Activated CD8-positive, alpha-beta memory T cell treated with anti-CD3 and anti-CD28 coated beads, Interleukin-2, amount 50 U/mL, for 24 hours (primary cell): ENCODE data around the gene CATSPERB.
"Not testable (repeated sequence)": the region's sequence is repeated elsewhere in the genome, so short reads cannot be mapped to it uniquely, and the experiment has no call there.

Source experiments
- DNase-seq: peaks from one replicate; pipeline ENCODE4 v3.0.0-alpha.2; 2020; ENCODE audit errors: extremely low read depth

The CATSPERB gene

DNA sequence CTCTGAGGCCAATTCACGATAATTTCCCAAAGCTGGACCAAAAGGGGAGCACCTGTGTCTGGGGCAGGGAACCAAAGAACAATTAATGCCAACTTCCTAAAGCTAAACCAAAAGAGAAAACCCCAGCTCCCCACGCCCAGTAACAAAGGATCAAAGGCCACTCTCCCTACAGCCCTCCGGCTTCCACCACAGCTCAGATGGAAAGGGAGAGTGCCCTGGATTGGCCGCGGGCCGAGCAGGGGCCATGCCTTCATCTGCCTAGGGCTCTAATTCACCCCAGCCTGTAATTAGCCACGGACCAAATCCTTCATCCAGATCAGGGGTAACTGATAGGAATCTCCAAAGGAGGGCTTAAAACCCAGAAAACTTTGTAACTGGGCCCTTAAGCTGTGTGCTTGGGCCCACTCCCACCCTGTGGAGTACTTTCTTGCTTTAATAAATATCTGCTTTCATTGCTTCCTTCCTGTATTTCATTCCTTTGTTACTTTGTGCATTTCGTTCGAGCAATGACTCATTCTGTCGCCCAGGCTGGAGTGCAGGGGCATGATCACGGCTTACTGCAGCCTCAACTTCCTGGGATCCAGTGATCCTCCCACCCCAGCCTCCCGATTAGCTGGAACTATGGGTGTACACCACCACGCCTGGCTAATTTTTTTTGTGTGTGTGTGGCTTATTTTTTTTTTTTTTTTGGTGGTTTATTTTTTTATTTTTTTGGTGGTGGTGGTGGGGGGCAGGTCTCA lies 156.2 kb downstream of the CATSPERB start:
- no peak for DNase-seq

DNA sequence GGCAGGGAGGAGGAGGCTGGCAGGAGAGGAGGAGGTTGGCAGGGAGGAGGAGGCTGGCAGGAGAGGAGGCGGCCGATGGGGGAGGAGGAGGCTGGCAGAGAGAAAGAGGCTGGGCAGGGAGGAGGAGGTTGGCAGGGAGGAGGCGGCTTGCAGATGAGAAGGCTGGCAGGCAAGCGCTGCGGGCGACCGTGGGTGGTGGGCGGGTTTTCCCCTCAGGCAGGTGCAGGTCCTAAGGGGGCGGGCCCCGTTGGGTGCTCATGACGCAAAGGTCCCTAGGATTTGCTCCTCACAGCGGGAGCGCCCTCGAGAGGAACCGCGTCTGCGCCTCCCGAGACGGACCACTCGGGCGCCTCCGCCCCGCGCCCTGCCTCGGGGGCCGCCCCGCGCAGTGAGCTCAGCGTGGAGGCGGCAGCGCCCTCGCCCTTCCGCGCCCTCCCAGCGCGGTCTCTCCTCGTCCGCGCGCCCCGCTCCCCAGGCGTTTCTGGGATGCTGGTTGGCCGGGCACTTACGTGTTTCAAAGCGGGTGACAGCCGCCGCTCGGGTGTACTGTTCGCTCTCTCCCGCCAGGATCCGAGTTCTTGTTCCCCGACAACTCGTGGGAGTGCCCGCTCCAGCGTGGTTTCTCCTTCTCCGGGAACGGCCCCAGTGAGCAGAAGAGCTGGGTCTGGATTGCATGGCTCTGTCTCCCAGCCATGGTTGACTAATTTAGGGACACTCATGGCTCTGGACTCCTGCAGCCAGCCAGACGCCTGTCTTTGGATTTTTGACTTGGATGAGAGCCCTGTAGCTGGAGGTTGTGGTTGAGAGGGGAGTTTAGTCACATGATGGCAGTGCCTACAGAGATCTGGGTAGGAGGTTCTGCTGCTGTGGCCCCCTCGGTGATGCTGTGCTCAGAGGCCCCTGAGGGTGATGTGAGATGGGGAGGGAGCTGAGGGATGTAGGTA lies 157.7 kb downstream of the CATSPERB start:
- peak; percentile 74 for DNase-seq

DNA sequence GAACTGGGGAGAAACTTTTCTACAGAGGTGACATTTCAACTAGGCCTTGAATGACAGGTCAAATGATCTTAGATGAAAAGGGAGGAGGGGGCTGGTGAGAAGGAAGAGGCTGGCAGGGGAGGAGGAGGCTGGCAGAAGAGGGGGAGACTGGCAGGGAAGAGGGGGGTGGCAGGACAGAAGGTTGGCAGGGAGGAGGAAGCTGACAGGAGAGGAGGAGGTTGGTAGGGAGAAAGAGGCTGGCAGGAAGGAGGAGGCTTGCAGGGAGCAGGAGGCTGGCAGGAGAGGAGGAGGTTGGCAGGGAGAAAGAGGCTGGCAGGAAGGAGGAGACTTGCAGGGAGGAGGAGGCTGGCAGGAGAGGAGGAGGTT lies 158.4 kb downstream of the CATSPERB start:
- DNase-seq = no peak

DNA sequence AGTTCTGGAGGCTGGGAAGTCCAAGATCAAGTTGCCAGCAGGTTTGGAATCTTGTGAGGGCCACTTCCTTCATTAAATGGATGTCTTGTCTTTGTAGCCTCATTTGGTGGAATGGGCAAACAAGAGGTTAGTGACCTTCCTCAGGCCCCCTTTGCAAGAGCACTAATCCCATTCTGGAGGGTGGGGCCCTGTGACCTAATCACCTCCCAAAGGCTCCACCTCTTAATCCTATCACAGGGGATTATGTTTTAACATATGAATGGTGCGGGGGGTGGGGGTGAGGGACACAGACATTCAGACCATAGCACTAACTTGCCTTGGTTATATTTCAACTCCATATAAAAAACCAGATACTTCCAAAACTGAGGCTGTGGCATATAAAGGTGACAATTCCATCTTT lies 161.9 kb downstream of the CATSPERB start:
- DNase-seq = no peak

DNA sequence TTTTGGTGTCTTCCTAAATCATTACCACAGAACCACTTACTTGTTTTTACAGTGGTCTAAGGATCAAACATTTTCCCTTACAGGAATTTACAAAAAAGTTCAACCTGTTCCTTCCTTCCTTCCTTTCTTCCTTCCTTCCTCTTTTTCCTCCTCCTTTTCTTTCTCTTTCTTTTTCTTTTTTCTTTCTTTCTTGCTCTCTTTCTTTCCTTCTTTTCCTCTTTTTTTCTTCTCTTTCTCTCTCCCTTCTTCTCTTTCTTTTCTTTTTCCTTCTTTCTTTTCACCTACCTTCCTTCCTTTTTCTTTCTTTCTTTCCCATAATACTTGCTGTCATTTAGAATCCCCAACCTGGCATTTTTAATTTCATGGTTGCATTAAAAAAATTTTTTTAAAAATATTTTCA lies 162.6 kb downstream of the CATSPERB start:
- no peak for DNase-seq

DNA sequence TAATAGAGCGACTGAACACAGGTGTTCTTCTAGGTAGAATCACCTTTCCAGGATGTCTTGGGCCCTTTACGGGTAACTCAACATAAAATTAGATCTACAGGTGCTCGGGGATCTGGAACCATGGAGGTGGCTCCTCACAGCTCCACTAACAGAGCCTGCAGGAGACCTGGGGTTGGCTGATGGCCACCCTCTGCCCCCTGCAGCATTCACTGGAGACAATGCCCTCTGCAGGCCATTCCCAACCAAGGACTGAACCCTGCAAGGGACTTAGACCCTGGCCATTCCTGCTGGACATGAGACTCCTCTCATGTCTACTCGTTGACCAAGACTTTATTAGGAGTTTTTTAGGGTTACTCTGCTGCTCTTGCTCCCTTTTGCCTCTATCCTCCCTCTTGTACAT lies 163.3 kb downstream of the CATSPERB start:
- DNase-seq = no peak

DNA sequence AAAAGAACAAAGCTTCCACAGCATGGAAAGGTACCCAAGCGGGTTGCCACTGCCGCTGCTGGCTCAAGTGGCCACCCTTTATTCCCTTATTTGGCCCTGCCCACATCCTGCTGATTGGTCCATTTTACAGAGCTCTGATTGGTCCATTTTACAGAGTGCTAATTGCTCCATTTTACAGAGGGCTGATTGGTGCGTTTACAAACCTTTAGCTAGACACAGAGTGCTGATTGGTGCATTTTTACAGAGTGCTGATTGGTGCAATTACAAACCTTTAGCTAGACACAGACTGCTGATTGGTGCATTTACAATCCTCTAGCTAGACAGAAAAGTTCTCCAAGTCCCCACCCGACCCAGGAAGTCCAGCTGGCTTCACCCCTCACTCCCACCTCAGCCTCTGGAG lies 164.1 kb downstream of the CATSPERB start:
- not testable (repeated sequence) for DNase-seq

DNA sequence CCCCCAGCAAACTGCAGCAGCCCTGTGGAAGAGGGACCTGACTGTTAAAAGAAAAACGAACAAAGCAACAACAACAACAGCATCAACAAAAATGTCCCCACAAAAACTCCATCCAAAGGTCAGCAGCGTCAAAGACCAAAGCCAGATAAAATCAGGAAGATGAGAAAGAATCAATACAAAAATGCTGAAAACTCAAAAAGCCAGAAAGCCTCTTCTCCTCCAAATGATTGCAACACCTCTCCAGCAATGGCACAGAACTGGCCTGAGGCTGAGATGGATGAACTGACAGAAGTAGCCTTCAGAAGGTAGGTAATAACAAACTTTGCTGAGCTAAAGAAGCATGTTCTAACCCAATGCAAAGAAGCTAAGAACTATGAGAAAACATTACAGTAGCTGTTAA lies 176.4 kb downstream of the CATSPERB start:
- no peak for DNase-seq

DNA sequence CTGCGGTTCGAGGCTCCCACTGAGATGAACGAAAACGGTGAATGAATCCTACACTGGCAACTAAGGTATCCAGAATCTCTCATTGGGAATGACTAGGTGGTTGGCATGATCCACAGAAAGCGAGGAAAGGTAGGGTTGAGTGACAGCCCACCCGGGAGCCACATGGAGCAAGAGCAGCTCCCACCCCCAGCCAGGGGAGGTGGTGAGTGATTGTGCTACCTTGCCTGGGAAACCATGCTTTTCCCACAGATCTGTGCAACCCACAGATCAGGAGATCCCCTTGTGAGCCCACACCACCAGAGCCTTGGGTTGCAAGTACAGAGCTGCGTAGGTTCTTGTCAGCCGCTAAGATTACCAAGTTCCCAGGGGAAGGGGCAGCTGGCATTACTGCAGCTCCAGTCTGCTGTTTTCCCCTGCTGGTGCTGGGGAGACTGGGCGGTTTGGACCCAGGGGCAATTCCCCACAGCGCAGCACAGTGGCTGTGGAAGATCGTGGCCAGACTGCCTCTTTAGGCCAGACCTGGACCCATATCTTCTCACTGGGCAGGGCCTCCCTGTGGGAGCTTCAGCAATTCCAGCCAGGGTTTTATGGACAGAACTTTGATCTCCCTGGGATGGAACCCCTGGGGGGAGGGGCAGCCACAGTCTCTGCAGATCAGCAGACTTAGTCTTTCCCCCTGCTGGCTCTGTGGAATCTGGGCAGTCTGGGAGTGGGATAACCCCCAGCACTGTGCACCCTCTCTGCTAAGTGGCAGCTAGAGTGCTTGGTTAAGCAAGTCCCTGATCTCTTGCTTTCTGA lies 177.2 kb downstream of the CATSPERB start:
- DNase-seq = no peak

DNA sequence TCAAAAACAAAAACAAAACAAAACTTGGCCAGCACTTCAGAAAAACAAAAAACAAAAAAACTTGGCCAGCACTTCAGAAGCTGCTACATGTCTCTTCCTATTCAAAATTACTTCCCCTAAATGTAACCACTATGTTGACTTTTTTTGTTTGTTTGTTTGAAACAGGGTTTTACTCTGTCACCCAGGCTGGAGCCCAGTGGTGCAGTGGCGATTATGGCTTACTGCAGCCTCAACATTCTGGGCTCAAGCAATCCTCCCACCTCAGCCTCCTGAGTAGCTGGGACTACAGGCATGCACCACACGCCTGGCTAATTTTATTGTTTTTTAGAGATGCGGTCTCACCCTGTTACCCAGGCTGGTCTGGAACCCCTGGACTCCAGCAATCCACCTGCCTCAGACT lies 183.8 kb downstream of the CATSPERB start:
- no peak for DNase-seq

DNA sequence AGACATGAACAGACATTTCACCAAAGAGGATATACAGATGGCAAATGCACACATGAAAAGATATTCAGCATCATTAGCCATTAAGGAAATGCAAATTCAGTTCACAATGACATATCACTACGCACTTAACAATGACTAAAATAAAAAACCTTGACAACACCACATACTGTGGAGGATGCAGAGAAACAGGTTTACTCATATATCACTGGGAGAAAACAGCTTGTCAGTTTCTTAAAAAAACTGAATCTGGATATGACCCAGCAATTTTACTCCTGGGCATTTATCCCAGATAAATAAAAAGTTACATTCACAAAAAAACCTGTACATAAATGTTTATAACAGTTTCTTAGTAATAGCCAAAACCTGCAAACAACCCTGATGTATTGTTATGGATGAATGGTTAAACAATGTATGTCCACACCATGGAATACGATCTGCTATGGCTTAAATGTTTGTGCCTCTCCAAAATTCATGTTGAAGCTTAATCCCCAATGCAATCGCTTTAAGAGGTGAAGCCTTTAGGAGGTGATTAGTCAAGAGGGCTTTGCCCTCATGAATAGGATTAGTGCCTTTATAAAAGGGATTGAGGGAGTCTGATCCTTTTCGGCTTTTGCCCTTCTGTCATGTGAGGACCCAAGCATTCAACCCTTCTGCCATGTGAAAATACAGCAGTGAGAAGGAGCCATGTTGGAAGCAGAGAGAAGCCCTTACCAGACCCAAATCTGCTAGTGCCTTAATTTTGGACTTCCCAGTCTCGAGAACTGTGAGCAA lies 185.8 kb downstream of the CATSPERB start:
- no peak for DNase-seq

DNA sequence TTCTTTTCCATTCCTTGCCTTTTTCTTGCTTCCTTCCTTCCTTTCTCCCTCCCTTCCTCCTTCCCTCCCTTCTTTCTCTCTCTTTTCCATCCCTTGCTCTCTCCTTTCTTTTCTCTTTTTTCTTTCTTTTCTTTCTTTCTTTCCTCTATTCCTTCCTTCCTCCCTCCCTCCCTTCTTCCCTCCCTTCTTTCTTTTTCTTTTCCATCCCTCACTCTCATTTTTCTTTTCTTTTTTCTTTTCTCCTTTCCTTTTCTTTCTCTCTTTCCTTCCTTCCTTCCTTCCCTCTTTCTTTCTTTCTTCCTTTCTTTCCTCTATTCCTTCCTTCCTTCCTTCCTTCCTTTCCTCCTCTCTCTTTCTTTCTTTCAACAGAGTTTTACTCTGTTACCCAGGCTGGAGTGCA lies 186.7 kb downstream of the CATSPERB start:
- DNase-seq = no peak

DNA sequence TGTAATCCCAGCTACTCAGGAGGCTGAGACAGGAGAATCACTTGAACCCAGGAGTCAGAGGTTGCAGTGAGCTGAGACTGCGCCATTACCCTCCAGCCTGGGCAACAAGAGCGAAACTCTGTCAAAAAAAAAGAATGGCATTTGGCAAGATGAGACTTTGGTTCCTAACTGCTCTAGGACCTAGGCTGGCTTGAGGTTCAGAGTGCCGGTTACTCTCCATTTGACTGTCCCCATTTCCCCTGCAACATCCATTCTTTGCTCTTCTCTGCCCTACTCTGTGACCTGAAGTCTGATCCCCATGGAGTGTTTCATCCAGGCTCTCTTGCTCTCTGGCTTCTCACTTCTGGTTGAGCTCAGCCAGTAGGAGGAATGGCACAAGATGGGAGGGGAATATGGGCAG lies 195.6 kb downstream of the CATSPERB start:
- no peak for DNase-seq

DNA sequence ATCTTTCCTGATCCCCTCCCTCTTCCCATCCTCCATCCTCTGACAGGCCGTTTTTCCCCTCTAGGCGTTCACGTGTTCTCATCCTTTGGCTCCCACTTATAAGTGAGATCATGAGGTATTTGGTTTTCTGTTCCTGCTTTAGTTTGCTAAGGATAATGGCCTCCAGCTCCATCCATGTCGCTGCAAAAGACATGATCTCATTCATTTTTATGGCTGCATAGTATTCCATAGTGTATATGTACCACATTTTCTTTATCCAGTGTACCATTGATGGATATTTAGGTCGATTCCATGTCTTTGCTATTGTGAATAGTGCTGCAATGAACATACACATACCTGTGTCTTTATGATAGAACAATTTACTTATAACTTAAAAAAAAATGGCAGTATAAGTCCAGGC lies 197.8 kb downstream of the CATSPERB start:
- not testable (repeated sequence) for DNase-seq

DNA sequence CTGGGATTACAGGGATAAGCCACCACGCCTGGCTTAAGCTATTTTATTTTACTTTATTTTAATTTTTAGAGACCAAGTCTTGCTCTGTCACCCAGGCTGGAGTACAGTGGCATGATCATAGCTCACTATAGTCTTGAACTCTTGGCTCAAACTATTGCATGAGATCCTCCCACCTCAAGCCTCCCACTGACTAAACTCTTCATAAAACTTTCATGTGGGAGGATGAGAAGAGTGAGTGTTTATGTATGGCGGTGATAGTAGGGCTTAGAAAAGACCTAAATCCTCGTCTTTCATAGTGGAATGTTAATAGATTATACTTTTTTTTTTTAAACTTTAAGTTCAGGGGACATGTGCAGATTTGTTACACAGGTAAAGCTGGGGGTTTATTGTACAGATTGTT lies 198.3 kb downstream of the CATSPERB start:
- DNase-seq = no peak
